C4-2B (cell line): Measurements from ENCODE around the gene DAAM1.

ENCODE experiments used
- CTCF ChIP-seq: fragments of 450-650 bp; conservative IDR thresholded peaks from 2 replicates; pipeline ENCODE4 v1.5.1; 2017; ENCODE audit warnings: mild to moderate bottlenecking
- ZFX ChIP-seq: fragments of 450-650 bp; IDR thresholded peaks from 2 replicates; pipeline ENCODE4 v1.6.1; 2017

GRCh38 chr14:59333235-59333634 lies 144.8 kb downstream of the DAAM1 start:
- TF ChIP-seq CTCF (no peak), ZFX (no peak)
